ENCODE measurements around the gene EMP2.

Gene EMP2

DNA sequence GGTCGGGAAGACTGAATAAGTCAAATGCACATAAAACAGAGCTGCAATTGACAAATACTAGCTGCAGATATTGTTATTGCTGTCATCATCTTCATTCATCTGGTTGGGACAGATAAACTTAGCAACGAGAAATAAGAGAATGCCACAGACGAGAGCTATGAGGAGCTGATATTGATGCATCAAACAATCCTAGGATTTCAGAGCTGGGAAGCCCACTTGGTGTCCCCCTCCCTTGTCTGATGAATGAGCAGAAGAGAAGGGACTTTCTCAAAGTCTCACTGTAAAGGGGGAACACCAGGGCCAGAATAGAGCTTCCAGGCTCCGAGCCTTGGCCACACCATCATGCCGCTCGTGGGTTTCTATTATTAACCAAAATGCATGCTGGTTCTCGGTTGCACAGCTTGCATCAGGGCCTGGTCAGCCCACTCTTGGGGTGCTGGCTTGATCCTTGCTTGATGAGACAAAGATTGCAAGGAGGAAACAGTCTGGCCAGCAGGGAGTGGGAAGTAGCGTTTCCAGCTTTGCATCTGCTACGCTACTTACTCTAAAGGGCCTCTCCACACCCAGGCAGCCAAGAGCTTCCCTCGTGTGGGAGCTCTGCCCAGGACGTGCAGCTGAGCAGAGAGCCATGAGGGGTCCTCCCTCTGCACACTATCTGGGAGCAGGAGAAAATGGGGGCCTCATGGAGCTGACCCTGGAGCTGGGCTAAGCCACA lies 28.4 kb upstream of the EMP2 start:
- H3K4me2 ChIP-seq (ENCODE audit: low read length) = no peak overlapping the region
- no peak overlapping the region for H3K27ac ChIP-seq (ENCODE audit: low read depth, low read length, poor library complexity, severe bottlenecking)
- H3K9me3 ChIP-seq (ENCODE audit: low read length) = no peaks in the 10 kb centered on the region
- H3K27me3 ChIP-seq (ENCODE audit: insufficient read depth, low read length) = no peaks in the 10 kb centered on the region
- H2AFZ ChIP-seq (ENCODE audit: low read length) = no peak overlapping the region
- no peaks in the 10 kb centered on the region for H4K20me1 ChIP-seq (ENCODE audit: insufficient read depth, low read length)
- H3K4me1 ChIP-seq (ENCODE audit: insufficient read depth, low read length, severe bottlenecking) = no peaks in the 10 kb centered on the region
- no peaks in the 10 kb centered on the region for H3F3A ChIP-seq (ENCODE audit: insufficient read depth, low read length)
- no peaks in the 10 kb centered on the region for H3K9me2 ChIP-seq (ENCODE audit: low read depth, low read length)
- H3K4me3 ChIP-seq (ENCODE audit: low read depth, low read length, poor library complexity, severe bottlenecking) = no peak overlapping the region
- H3K79me2 ChIP-seq (ENCODE audit: insufficient read depth, low read length) = no peaks in the 10 kb centered on the region
- H3K9ac ChIP-seq (ENCODE audit: low read length) = no peak overlapping the region
- TF ChIP-seq, protein P1, sequence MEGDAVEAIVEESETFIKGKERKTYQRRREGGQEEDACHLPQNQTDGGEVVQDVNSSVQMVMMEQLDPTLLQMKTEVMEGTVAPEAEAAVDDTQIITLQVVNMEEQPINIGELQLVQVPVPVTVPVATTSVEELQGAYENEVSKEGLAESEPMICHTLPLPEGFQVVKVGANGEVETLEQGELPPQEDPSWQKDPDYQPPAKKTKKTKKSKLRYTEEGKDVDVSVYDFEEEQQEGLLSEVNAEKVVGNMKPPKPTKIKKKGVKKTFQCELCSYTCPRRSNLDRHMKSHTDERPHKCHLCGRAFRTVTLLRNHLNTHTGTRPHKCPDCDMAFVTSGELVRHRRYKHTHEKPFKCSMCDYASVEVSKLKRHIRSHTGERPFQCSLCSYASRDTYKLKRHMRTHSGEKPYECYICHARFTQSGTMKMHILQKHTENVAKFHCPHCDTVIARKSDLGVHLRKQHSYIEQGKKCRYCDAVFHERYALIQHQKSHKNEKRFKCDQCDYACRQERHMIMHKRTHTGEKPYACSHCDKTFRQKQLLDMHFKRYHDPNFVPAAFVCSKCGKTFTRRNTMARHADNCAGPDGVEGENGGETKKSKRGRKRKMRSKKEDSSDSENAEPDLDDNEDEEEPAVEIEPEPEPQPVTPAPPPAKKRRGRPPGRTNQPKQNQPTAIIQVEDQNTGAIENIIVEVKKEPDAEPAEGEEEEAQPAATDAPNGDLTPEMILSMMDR (IDR thresholded peaks at IDR 0.05; ENCODE audit: low read length) = no peak
- no peak for TF ChIP-seq EZH2 (IDR thresholded peaks at IDR 0.05; ENCODE audit: borderline replicate concordance, low read length)
- no peaks in the 10 kb centered on the region for H3K36me3 ChIP-seq (ENCODE audit: insufficient read depth, low read length)

DNA sequence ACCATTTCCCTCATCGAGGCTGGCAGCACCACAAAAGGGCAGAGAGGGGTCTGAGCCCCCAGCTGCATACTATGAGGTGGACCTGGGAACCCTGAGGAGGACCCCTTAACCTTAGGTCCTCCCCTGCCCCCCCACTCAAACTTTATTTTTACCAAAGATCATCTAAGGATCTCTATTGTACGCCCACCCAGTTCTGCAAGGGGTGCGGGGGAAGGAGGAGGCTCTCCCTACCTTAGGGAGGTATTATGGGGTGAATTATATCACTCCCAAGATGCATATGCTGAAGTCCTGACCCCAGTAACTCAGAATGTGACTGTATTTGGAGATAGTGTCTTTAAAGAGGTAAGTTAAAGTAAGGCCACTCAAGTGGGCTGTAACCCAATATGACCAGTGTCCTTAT lies 26.8 kb upstream of the EMP2 start:
- no peaks in the 10 kb centered on the region for H3K27me3 ChIP-seq (ENCODE audit: insufficient read depth, low read length)
- H3F3A ChIP-seq (ENCODE audit: insufficient read depth, low read length) = no peaks in the 10 kb centered on the region
- H3K9me3 ChIP-seq (ENCODE audit: low read length) = no peaks in the 10 kb centered on the region
- no peaks in the 10 kb centered on the region for H3K79me2 ChIP-seq (ENCODE audit: insufficient read depth, low read length)
- no peak for TF ChIP-seq EZH2 (IDR thresholded peaks at IDR 0.05; ENCODE audit: borderline replicate concordance, low read length)
- TF ChIP-seq, protein P1 (IDR thresholded peaks at IDR 0.05; ENCODE audit: low read length) = no peak
- H3K4me2 ChIP-seq (ENCODE audit: low read length) = no peak overlapping the region
- no peaks in the 10 kb centered on the region for H4K20me1 ChIP-seq (ENCODE audit: insufficient read depth, low read length)
- H3K4me1 ChIP-seq (ENCODE audit: insufficient read depth, low read length, severe bottlenecking) = no peaks in the 10 kb centered on the region
- H3K27ac ChIP-seq (ENCODE audit: low read depth, low read length, poor library complexity, severe bottlenecking) = no peak overlapping the region
- no peak overlapping the region for H3K9ac ChIP-seq (ENCODE audit: low read length)
- H3K9me2 ChIP-seq (ENCODE audit: low read depth, low read length) = no peaks in the 10 kb centered on the region
- H2AFZ ChIP-seq (ENCODE audit: low read length) = no peak overlapping the region
- no peaks in the 10 kb centered on the region for H3K36me3 ChIP-seq (ENCODE audit: insufficient read depth, low read length)
- no peak overlapping the region for H3K4me3 ChIP-seq (ENCODE audit: low read depth, low read length, poor library complexity, severe bottlenecking)

DNA sequence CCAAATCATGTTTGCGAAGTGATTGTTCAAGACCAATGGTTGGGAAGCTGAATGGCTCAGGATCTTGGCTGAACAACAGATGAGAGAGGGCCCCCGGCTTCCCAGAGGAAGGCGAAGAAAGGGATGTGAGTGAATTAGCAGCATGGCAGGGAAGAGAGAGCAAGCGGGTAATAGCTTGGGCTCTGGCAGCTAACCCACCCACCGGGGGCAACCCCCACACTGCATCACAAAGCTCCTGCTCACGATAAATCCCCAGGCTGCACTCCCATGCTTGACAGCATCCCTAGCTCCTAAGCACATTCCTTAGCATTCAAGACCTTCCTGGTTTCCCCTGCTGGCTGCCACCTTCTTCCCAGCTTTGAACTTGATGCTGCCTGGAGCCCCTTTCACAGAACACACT lies 26.2 kb upstream of the EMP2 start:
- Histone ChIP-seq H3K9me3 (ENCODE audit: low read length) (no peaks in the 10 kb centered on the region), H4K20me1 (ENCODE audit: insufficient read depth, low read length) (no peaks in the 10 kb centered on the region), H3K4me2 (ENCODE audit: low read length) (no peak overlapping the region), H3K4me3 (ENCODE audit: low read depth, low read length, poor library complexity, severe bottlenecking) (no peak overlapping the region), H2AFZ (ENCODE audit: low read length) (no peak overlapping the region), H3F3A (ENCODE audit: insufficient read depth, low read length) (no peaks in the 10 kb centered on the region), H3K9ac (ENCODE audit: low read length) (no peak overlapping the region), H3K27ac (ENCODE audit: low read depth, low read length, poor library complexity, severe bottlenecking) (no peak overlapping the region), H3K9me2 (ENCODE audit: low read depth, low read length) (no peaks in the 10 kb centered on the region), H3K36me3 (ENCODE audit: insufficient read depth, low read length) (no peaks in the 10 kb centered on the region), H3K79me2 (ENCODE audit: insufficient read depth, low read length) (no peaks in the 10 kb centered on the region), H3K27me3 (ENCODE audit: insufficient read depth, low read length) (no peaks in the 10 kb centered on the region), H3K4me1 (ENCODE audit: insufficient read depth, low read length, severe bottlenecking) (no peaks in the 10 kb centered on the region)
- TF ChIP-seq, protein P1 (IDR thresholded peaks at IDR 0.05; ENCODE audit: low read length) = no peak
- no peak for TF ChIP-seq EZH2 (IDR thresholded peaks at IDR 0.05; ENCODE audit: borderline replicate concordance, low read length)

Measured in OCI-LY1 (cell line).